Measurements from ENCODE around the gene BCL2.

- no peak for TF ChIP-seq EZH2 (IDR thresholded peaks at IDR 0.05; ENCODE audit: borderline replicate concordance, low read depth, low read length, severe bottlenecking)
- no peak for TF ChIP-seq CTCF (IDR thresholded peaks at IDR 0.05; ENCODE audit: borderline replicate concordance, extremely low read depth, low read length, poor library complexity, severe bottlenecking)
Observed at GRCh38 chr18:63185984-63186383, 133.6 kb downstream of the BCL2 start.
